HG02870 (cell line): ENCODE measurements around the gene NDUFA3.

Experiments
- ATAC-seq: cut with Tn5 transposase; IDR thresholded peaks from one replicate; pipeline ENCODE4 v1.9.1; 2021; ENCODE audit warnings: mild to moderate bottlenecking, moderate library complexity; ENCODE audit not compliant: unreplicated experiment

NDUFA3 gene

DNA sequence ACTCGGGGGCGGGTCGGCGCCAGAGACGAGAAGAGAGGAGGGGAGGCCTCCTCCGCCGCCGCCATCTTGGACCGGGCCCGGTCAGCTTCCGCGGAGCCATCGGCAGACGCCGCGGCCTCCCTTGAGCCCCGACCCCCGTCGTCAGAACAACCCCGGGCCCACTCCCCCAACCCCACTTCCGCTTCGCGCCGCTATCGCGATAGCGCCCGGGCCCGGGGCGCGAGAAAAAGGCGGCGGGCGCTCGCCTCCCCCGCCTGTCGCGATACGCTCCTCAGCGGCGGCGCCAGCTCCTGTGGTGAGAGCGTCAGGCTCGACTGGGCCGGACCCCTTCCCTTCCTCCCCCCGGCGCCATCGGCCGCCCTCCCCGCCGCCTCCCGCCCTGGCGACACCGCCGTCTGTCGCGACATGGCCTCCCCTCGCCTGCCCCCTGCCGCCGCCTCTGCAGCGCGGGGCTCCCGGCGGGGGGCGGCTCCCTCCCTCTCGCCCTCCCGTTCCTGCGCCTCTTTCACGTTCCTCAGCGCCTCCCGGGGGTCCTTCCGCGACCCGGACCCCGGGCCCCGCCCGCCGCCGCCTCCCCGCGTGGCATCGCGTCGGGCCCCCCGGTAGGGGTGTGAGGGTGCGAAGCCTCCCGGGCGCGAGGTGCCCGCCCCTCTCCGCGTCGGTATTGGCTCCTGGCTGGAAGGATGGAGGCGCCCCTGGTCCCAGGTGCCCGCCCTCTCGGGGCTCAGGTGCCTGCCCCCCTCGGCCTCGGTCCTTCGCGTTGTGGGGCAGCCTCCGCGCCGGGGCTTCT is 35.2 kb downstream of the NDUFA3 start, which contains the start of gene CNOT3:
TSS of gene CNOT3 (plus strand) at position 64 of the 790 bp plus-strand sequence. CDS start 5,217 bp downstream, outside the sequence.
- ATAC-seq = no peak

DNA sequence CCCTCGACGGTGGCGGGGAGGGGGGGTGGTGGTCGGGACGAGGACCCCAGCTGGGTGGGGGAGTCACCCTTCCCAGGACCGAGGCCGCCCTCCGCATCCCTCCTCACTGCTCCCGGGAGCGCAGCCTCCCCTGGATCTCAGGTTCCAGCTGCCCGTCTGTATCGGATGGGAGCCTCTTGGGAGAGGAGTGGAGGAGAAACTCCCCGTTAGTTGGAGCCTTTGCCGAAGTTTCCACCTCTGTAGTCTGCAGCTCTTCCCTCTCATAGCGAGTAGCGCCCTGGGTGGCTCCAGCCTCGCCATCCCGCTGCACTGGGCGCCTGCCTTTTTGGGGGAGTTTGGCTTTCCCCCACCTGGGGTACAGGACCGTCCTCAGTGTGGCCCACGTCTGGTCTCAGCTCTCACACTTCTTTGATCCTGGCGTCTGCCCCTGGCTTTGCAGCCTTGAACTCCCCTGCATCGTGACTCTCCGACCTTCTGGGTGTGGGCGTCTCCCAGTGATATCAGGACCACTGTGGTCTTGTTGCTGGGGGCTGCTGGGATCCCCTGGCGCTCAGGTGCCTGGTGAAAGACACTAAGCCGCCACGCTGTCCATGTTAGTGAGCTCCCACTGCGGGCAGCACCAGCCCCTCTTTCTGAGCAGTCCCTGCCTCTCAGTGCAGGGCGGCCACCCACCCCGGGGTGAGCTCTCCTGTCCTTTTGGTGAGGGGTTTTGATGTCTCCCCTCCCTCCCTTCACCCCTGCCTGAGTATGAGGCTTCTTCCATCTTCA is 36.0 kb downstream of the NDUFA3 start:
- no peak for ATAC-seq

DNA sequence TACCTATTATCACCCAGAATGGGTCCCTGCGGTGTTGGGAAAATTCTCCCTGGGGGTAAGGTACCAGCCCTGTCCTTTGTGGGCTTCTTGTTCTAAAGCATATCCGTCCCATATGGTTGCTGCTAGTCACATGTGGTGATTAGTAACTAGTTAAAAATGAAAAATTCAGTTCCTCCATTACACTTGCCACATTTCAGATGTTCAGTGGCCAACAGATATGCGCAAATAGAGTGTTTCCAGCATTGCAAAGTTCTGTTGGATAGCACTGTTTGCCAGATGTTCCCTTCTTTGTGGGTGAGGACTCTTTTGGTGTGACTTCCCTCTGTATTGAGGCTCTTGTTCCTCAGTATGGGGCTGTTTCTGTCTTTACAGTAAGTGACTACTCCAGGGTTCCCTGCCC is 38.7 kb downstream of the NDUFA3 start:
- ATAC-seq = no peak

DNA sequence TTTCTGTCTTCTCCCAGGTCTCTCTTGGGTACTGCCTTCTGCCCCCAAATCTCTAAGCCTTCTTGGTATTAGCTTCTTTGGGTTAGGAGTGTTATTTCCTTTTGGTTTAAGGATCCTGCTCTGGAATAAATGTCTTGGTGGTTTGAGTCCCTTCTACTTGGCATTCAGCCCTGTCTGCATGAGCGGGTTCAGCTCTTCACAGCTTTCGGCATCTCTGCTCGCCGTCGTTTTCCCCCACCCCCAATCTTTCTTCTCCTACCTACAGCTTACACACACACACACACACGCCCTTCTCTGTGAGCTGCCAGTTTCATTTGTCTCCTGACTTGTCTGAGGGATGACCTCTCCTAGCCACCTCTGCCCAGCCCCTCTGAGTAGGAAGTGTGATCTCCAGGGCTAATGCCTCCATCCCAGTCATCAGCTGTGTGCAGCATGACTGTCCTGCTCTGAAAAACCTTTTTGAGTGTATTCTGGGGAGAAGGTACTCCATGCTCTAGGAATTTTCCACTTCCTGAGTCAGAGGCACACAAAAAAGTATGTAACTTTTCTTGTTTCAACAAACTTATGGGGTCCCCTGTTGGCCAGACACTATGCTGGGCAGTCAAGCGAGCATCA is 39.6 kb downstream of the NDUFA3 start:
- no peak for ATAC-seq

DNA sequence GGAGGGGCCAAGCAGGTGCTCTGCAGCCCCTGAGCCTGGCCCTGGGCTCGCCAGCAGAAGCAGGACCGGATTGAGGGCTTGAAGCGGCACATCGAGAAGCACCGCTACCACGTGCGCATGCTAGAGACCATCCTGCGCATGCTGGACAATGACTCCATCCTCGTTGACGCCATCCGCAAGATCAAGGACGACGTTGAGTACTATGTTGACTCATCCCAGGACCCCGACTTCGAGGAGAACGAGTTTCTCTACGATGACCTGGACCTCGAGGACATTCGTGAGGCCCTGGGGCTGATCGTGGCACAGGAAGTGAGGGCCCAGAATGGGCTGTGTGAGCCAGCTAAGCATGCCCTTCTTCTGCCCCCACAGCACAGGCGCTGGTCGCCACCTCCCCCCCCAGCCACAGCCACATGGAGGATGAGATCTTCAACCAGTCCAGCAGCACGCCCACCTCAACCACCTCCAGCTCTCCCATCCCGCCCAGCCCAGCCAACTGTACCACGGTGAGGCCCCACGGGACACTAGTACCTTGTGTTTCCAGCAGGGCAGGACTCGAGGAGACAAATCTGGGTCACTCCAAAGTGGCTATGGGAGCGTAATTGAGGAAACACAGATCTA is 43.0 kb downstream of the NDUFA3 start:
- no peak for ATAC-seq

DNA sequence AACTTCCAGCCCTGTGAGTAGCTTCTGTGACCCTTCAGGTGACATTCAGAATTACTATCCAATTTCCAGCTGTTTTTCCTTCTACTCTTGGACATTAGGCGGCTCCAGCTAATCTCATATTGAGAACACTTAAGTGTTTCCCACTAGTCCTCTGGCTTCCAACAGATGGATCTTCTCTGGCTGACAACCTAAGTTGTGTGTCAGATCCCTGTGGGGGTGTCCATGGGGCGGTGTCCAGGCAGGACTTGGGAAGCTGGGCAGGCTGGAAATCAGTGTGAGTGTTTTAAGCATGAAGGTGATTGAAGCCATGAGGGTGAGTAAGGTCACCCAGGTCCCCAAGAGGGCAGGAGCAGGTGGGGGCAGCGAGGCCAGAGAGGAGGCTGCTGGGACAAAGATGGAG is 45.0 kb downstream of the NDUFA3 start:
- ATAC-seq = no peak

DNA sequence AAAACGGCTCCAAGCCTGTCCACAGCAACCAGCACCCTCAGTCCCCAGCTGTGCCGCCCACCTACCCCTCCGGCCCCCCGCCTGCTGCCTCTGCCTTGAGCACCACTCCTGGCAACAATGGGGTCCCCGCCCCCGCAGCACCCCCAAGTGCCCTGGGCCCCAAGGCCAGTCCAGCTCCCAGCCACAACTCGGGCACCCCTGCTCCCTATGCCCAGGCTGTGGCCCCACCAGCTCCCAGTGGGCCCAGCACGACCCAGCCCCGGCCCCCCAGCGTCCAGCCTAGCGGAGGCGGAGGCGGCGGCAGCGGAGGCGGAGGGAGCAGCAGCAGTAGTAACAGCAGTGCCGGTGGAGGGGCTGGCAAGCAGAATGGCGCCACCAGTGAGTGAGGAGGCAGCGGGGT is 45.5 kb downstream of the NDUFA3 start:
- no peak for ATAC-seq

DNA sequence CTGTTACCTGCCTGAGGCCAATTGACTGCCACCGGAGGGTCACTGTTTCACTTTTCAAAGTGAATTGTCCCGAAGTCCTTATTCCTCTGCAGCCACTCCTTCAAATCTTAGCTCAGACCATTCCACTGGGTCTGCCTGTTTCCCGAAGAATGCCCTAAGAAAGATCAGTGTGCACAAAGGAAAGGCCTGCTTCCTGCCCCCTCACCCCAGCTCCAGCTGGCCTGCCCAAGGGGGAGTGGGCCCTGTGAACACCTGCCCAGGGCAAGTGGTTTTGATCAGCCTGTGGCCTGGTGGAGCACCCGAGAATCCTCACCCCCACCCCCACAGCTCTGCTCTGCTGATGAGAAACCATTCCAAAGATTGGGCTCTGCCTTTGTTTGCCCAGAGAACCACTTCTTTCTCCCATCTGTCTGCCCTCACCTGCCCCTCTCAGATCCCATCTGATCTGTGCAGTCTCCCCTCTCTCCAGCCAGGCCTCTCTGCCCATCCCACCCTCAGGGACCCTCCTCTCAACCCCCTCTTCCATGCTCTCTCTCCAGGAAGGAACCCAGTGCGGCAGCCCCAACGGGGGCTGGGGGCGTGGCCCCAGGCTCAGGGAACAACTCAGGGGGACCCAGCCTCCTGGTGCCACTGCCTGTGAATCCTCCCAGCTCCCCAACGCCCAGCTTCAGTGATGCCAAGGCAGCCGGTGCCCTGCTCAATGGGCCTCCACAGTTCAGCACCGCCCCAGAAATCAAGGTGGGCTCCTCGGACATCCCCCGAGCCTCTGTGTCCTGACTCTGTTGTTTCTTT is 46.6 kb downstream of the NDUFA3 start:
- ATAC-seq = no peak

DNA sequence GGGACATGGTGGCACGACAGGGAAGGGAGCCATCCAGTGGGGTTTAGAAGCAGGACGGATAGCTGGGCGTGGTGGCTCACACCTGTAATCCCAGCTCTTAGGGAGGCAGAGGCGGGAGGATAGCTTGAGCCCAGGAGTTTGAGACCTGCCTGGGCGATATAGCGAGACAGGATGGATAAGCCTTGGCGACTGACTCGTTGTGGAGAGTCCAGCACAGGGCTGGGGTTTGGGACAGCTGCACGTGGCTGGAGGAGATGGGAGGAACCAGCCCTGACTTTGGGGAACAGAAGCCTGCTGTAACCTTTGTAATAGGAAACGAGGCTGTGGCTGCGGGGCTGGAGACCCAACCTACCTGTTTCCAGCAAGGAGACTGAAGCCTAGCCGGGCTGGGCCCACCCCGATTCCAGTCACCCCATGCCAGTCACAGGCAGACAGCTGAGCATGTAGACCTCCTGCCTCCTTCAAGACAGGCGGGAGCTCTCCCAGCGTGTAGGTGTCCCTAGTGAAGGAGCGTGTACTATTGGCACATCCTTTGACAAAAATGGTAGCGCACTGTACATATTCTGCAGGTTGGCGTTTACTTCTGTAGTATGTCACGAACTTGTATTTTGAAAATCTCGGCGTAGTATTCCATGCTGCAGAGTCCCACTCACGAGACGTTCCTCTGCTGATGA is 48.8 kb downstream of the NDUFA3 start:
- ATAC-seq = no peak

DNA sequence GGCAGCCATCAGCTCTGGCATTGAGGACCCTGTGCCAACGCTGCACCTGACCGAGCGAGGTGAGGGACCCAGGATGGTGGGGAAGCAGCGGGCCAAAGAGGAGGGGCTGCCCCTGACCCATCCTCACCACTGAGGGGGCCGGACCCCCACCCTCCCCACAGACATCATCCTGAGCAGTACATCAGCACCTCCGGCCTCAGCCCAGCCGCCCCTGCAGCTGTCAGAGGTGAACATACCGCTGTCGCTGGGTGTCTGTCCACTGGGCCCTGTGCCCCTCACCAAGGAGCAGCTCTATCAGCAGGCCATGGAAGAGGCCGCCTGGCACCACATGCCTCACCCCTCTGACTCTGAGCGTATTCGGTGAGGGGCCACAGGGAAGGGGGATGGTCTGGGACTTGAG is 49.6 kb downstream of the NDUFA3 start:
- no peak for ATAC-seq

DNA sequence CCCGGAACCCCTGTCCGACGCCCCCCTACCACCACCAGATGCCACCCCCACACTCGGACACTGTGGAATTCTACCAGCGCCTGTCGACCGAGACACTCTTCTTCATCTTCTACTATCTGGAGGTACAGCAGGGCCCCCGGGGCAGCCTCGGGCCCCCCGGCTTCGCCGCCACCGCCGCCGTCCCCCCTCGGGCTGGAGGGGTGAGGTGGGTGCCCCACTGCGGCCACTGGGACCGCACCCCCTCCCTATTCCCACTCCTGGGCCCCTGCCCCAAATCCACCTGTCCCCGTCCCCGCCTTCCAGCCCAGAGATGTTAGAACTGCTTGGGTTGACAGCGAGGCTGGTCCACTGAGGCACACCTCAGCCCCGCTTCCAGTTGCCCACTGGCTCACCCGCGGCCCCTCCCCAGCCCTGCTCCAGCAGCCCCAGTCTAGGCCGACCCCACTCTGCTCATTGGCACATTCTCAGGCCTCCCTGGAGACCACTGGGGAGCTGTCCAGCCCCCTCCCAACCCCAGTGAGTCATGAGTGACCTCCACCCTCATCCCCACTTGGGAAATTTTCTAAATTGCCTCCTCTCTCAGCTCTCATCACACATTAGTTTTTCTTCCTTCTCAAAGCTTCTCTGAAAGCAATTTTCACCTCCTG is 50.3 kb downstream of the NDUFA3 start:
- ATAC-seq = no peak

DNA sequence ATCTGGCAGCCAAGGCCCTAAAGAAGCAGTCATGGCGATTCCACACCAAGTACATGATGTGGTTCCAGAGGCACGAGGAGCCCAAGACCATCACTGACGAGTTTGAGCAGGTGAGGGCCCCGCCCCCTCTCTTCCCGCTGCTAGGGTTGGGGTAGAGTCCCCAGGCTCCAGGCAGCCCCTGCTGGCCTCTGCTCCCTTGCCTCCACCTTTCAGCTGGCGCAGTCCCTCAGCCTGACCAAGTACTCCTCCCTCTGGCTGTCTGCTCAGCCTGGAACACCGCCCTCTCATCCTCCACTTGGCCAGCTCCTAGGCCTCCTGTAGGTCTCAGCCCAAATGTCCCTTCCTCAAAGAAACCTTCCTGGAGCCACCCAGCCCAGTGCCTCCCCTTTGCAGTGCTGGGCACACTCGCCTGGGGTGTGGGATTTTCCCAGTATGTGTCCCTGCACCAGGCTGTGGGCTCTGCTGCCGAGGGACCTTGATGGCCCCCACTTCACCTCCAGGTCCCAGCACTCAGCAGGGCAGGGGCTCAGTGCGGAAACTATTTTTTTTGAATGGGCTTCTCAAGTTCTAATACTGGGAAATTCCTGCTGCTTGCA is 51.2 kb downstream of the NDUFA3 start:
- ATAC-seq = no peak

DNA sequence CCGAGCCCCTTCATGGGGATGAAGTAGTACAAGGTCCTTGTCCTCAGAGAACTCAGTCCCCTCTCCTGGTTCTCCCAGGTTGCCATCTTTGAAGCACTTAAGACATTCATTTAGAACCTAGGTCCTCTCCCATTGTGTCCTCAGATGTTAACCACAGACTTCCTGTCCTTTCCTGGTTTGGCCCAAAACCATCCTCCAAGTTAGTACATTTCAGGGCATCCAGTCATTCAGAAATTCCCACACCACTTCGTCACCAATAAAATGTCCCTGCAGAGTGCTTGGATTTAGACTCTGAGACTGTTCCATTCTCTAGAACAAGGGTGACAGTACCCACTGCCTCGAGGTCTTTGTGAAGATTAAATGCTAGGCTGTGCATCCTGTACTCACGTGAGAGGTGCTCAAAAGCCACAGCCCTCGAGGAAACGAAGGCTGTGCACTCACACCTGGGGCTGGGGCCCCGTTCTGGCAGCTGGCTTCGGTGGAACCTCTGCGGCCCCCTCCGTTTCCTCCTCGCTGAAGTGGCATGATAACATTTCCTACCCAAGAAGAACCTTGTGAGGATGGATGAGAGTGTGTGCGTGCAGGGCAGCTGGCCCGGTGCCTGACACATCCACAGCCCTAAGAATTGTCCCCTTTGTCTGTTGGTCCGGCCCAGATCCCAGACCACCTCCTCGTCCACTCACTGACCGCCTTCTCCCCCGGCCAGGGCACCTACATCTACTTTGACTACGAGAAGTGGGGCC is 52.1 kb downstream of the NDUFA3 start:
- ATAC-seq = no peak

DNA sequence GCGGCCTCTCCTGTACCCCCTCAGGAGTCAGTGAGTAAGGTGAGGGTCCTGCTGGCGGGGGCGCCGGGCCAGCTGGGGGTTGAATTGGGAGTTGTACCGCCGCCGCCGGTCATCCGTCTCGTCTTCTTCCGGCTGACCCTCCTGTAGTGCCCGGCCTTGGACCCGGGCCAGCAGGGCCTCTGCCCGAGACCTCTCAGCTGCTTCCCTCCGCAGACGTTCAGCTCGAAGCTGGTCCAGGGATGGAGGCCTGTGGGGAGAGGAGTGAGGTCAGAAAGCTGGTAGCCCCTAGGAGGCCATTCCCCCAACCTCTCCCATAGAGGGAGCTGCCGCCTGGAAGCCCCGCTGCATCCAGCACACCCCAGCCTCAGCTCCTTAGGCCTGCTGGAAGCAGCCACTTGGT is 53.0 kb downstream of the NDUFA3 start:
- no peak for ATAC-seq

DNA sequence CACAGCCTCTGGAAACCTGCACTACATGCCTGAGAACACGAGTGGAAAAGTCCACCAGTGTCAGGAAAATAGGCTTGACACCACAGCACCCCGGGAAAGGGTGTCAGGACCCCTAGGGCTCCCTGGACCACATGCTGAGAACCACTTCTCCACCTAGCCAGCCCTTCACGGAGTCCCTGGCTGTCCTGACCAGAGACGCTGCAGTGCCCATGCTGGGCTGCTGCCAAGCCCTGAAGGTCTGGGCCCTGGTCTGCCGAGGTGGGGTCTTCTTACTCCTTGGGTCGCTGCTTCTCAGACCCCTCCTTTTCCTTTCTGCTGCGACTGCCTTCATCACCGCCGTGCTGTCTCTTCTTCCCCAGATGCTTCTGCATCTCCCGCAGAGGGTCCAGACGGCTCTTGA is 53.8 kb downstream of the NDUFA3 start:
- ATAC-seq = no peak

DNA sequence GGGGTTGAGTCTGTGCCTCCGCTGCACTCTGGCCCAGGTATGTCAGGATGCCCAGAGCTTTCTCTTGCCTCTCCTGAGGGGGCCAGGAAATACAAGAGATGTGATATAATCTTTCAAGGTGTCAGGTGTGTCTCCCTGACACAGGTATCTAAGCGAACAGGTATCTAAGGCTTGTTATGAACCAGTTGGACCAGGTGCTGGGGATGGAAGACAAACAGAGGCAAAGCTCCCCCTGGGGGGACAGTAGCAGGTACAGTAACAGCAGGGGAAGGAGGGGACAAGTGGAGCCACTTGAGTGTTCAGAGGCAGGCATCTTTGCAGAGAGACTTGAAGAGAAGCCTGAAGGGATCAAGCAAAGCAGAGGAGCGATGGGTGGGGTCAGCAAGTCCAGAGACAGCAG is 54.3 kb downstream of the NDUFA3 start:
- no peak for ATAC-seq
